ENCODE data around the gene RPL37.
"Not testable (repeated sequence)": the region's sequence is repeated elsewhere in the genome, so short reads cannot be mapped to it uniquely, and the experiment has no call there.

Gene RPL37

DNA sequence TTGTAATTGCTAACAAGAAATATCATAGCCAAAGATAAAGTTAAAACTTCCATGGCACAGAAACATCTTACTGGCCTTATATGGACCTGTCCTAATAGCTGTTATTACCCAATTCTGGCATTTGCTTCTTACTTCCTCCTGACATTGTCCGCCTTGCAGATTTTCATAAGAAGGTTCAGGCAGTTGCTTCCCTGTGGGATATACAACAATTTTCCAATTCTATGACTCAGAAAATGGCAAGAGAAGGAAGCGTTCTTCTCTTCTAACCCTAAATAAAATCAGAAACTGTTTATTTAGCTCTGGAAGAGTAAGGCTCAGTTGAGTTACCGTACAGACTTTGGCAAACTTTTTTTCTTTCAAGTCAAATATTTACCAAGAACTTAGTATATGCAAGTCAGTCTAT is 38.5 kb downstream of the RPL37 start:
- no peak for DNase-seq

GRCh38 chr5:40794877-40795276 is 40.1 kb downstream of the RPL37 start:
- DNase-seq, result not testable (repeated sequence)

DNA sequence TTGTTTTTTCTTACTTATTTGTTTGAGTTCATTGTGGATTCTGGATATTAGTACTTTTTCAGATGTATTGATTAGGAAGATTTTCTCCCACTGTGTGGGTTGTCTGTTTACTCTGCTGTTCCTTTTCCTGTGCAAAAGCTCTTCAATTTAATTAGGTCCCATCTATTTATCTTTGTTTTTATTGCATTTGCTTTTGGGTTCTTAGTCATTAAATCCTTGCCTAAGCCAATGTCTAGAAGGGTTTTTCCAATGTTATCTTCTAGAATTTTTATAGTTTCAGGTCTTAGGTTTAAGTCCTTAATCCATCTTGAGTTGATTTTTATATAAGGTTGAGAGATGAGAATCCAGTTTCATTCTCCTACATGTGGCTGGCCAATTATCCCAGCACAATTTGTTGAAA is 40.7 kb downstream of the RPL37 start:
- not testable (repeated sequence) for DNase-seq

DNA sequence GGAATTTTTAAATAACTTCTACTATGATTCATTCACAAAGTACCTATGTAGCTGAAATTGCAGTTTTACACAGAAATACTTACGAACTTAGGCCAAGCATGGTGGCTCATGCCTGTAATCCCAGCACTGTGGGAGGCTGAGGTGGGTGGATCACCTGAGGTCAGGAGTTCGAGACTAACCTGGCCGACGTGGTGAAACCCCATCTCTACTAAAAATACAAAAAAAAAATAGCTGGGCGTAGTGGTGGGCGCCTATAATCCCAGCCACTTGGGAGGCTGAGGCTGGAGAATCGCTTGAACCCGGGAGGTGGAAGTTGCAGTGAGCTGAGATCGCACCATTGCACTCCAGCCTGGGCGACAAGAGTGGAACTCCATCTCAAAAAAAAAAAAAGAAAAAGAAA is 42.3 kb downstream of the RPL37 start:
- not testable (repeated sequence) for DNase-seq

DNA sequence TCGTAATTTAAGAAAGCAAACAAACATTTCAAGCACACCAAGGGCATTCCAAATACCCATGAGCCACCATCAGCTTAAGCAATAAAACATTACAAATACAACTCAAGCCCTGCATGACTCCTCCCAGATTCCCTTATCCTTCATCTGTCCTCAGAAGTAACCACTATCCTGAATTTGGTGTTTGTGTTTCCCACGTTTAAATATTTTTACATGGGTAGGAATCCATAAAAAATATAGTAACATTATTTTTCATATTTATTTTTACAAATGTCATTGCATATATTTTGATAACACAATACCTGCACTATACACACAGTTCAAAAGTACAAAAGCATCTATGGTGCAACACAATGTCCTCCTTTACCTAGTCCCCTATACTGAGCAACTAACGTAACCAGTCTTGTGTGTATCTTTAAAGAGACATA is 43.3 kb downstream of the RPL37 start:
- no peak for DNase-seq

DNA sequence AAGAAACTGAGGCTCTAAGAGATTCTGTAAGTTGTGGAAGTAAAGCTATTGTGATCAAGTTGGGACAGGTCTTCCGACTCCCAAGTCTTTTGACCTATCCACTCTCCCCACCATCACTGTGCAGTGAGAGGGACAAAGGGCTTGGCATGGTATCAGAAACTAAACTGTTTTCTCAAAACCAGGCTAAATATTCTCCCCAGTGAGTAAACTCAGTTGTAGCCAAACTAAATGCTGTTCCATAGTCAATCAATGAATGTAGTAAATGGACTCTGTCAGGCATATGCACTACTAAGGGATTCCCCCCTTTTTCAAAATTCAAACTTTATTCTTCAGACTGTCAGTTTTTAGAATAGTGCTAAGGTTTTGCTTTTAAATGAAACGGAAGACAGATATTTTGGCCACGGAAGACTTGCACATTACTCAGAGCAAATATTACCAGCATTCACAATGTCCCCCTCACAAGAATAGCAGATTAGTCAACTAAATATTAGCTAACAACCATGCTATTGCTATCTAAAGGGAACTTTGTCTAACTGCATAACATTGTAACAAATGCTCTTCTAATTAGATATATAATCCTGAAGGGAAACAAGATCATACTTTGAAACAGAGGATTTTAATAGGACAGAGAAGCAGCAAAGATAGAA is 44.0 kb downstream of the RPL37 start:
- DNase-seq, result no peak

- not testable (repeated sequence) for DNase-seq
Measured at GRCh38 chr5:40788941-40789340, 46.1 kb downstream of the RPL37 start.

- no peak for DNase-seq
Measured at GRCh38 chr5:40787986-40788385, 47.0 kb downstream of the RPL37 start.

DNA sequence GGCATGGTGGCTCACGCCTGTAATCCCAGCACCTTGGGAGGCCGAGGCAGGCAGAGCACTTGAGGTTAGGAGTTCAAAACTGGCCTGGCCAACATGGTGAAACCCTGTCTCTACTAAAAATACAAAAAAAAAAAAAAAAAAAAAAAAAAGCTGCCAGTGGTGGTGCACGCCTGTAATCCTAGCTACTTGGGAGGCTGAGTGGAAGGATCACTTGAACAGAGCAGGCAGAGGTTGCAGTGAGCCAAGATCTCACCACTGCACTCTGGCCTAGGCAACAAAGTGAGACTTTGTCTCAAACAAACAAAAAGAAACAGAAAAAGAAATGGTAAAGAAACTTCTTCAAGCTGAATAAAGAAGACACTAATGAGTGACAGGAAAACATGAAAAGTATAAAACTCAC is 48.4 kb downstream of the RPL37 start:
- DNase-seq, result not testable (repeated sequence)

- no peak for DNase-seq
Measured at GRCh38 chr5:40784916-40785315, 50.1 kb downstream of the RPL37 start.

DNA sequence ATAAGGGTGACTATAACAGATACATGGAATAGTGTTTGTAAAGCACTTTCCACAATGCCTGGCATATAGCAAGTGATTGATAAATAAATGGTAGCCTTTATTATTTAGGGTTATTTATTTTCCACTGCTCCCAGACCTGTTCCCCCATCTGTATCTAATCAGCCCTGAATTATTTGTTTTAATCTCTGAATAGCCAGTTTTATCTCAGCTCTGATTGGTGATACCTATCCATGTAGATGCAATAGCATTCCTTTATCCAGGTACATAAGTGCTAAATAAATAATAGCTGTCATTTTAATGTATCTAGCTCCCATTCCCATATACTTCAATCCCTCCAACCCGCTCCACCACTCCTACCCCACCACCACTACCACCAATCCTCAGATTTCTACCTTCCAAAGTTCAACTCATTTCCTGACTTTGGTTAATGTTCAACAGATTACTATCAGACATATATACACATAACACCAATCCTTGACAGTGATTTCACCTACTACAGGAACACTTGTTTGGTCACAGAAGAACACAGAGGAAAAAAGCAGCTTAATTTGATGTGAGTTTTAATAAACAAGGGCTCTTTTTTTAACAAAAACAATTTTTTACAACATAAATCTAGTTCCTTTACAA is 50.9 kb downstream of the RPL37 start:
- DNase-seq, result no peak

GRCh38 chr5:40781843-40782409 is 53.1 kb downstream of the RPL37 start:
- no peak for DNase-seq

DNA sequence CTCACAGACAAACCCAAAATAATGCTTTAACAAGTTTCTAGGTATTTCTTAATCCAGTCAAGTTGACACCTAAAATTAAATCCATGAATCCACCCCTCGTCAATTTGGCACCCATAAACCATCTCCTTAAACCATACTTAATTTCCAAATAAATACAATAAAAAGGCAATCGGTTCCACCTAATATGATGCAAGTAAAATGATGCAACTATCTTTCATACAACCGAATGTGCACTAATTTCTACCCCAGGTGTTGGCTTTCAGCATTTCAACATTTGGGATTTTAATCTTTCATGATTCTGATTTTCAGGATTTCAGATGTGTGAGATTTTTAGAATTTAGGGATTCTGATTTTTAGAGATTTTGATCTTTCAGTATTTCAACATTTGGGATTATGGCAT is 54.2 kb downstream of the RPL37 start:
- no peak for DNase-seq

GRCh38 chr5:40780199-40780598 is 54.8 kb downstream of the RPL37 start:
- DNase-seq, result no peak

DNA sequence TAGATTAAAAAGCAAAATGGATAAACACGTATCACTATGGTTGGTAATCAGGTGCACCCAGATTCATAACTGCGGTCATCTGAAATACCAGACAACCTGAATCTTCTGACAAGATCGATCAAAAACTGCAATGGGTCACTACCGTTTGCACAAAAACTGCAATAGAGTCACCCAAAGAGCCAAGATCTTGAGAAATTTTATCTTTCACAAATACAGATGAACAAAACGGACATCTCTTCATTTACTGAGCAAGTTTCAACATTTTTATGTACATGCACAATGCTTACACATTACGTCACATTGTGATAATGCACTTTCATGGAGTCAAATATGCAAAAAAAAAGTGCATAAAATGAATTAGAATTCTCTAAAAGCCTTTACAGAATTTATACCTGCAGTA is 55.5 kb downstream of the RPL37 start:
- DNase-seq, result no peak

DNA sequence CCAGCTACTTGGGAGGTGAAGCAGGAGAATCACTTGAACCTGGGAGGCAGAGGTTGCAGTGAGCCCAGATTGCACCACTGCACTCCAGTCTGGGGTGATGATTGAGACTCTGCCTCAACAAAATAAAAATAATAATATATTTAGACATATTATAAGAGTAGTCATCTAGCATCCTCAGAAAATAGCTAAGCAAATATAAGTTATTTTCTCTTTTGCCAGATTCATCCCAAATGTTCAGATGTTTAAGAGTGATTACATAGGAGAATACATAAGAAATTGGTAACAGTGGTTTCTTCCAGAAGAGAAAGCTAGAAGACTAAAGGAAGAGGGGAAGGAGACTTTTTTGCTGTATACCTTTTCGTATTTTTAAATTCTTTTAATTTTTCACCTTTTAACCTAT is 56.9 kb downstream of the RPL37 start:
- no peak for DNase-seq

GRCh38 chr5:40776658-40776977 is 58.4 kb downstream of the RPL37 start:
- DNase-seq, result no peak

DNA sequence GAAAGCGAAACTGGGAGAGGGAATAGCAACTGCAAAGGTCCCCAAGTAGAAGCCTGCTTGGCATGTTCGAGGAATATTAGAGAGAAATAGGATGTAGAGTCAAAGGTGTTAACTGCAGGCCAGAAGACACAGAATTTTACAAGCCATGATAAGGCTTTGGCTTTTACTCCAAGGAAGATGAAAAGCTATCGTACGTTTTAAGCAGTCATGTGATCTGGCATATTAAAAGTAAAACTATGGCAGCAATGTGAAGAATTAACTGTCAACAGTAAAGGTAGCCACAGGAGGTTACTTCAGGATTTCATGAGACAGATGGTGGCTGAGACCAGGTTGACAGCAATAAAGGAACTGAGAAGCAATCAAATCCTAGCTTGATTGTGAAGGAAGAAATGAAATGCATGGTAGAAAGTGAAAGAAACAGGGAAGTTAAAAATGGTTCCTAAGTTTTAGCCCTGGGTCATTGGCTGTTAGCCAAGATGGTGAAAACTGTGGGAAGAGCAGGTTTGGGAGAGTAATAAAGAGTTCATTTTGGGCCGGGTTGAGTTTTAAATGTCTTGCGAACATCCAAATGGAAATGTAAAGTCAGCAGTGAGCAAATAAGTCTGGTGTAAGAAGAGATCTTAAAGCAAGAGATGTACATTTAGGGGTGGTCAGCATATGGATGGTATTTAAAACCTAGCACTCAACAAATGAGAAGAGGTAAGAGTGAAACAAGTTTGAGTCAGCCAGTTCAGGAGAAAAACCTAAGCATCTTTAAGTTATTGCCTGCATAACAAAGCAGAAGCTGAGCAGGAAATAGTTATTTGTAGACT is 59.0 kb downstream of the RPL37 start:
- DNase-seq, result no peak
